Esophagus mucosa (tissue), 1 donor: ENCODE results near the gene ASTN2. TPM values are rescaled to one million over a fixed set of nuclear protein-coding genes. Genes with fewer than 3 reads are reported as not detected.
"Not testable (repeated sequence)": the region's sequence is repeated elsewhere in the genome, so short reads cannot be mapped to it uniquely, and the experiment has no call there.

Source experiments
- ATAC-seq: fragments of 200-7000 bp; cut with Tn5 transposase; one replicate; pipeline ENCODE4 v1.9.1; 2020
- total RNA-seq: library from RNA; stranded (reverse); gene quantifications from one replicate; pipeline ENCODE4 v1.2.4, GENCODE V29; 2023
- donor health status: DM: yes; HTN: yes; CAD: no.

Gene ASTN2
- total RNA-seq, 1 donor from 2014 or later, result 1.00 TPM

- peak; percentile 64 for ATAC-seq
These were observed 341.1 kb downstream of the ASTN2 start for GRCh38 chr9:117073539-117074341.

GRCh38 chr9:117073071-117073470 lies 341.8 kb downstream of the ASTN2 start:
- no peak for ATAC-seq

GRCh38 chr9:117072216-117072615 lies 342.6 kb downstream of the ASTN2 start:
- no peak for ATAC-seq

GRCh38 chr9:117071673-117072207 lies 343.1 kb downstream of the ASTN2 start:
- ATAC-seq, result not testable (repeated sequence)

- ATAC-seq, result no peak
These were observed 351.0 kb downstream of the ASTN2 start for GRCh38 chr9:117063721-117064471.

GRCh38 chr9:117060963-117061362 lies 353.9 kb downstream of the ASTN2 start:
- ATAC-seq, result no peak

GRCh38 chr9:117050007-117050406 lies 364.9 kb downstream of the ASTN2 start:
- no peak for ATAC-seq

- ATAC-seq, result no peak
These were observed 368.1 kb downstream of the ASTN2 start for GRCh38 chr9:117046666-117047327.

- ATAC-seq, result no peak
These were observed 370.6 kb downstream of the ASTN2 start for GRCh38 chr9:117044241-117044640.

GRCh38 chr9:117043159-117043558 lies 371.7 kb downstream of the ASTN2 start:
- ATAC-seq, result no peak

- no peak for ATAC-seq
These were observed 379.3 kb downstream of the ASTN2 start for GRCh38 chr9:117035546-117035945.

GRCh38 chr9:117034866-117035265 lies 380.0 kb downstream of the ASTN2 start:
- ATAC-seq, result no peak

- ATAC-seq, result no peak
These were observed 384.5 kb downstream of the ASTN2 start for GRCh38 chr9:117030254-117030768.

- ATAC-seq, result no peak
These were observed 385.5 kb downstream of the ASTN2 start for GRCh38 chr9:117029341-117029740.

GRCh38 chr9:117028103-117028858 lies 386.6 kb downstream of the ASTN2 start:
- no peak for ATAC-seq

GRCh38 chr9:117021906-117022305 lies 393.0 kb downstream of the ASTN2 start:
- ATAC-seq, result no peak

GRCh38 chr9:117018966-117019617 lies 395.8 kb downstream of the ASTN2 start:
- no peak for ATAC-seq

GRCh38 chr9:117017414-117017985 lies 397.4 kb downstream of the ASTN2 start:
- no peak for ATAC-seq

GRCh38 chr9:117014061-117014460 lies 400.8 kb downstream of the ASTN2 start:
- no peak for ATAC-seq

- no peak for ATAC-seq
These were observed 401.3 kb downstream of the ASTN2 start for GRCh38 chr9:117013440-117013995.

- no peak for ATAC-seq
These were observed 404.8 kb downstream of the ASTN2 start for GRCh38 chr9:117010061-117010460.
